ENCODE measurements around the gene CENPU.

DNA sequence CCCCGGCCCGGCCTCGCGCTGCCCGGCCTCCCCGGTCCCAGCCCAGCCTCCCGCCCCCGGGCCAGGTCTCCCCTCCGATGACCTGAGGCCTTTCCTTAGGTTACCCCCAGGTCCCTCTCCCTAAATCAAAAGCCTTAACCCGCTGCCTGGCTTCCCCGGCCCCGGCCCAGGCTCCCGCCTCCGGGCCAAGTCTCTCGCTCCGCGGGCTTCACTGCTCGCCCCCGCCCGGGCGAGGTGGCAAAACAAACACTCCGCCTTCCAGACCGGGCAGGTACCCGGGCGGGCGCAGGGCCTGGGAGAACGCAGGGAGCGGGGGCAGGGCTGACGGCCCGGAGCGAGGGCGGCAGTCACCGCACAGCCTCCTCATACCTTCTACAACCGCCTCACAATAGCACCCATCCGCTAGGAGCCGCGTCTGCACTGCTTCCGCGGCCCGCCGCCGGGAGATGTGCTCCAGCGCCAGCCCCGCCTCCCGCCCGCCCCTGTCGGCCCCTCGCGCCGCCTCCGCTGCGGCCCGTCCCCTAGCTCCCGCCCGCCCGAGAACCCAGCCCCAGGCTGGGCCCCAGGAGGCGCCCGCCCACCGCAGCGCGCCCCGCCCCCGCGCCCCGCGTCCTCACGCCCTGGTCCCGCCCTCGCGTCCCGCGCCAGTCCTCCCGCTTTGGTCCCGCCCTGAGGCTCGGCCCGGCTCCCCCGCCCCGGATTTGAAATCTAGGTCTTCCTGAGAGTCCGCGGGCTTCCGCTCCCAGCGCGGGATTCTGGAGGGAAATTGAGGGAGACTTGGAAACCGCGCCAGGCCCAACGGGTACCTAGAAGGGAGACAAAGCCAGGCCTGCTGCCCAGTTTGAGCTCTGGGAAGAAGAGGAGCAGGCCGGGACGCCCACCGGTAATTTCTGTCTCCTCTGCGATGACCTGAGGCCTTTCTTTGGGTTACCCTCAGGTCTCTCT lies 84.6 kb downstream of the CENPU start, which contains the start of the genes CASP3 and PRIMPOL:
- TF ChIP-seq MYC (IDR thresholded peaks at IDR 0.05; ENCODE audit: low read depth, low read length) = no peak
- TF ChIP-seq, protein P1, sequence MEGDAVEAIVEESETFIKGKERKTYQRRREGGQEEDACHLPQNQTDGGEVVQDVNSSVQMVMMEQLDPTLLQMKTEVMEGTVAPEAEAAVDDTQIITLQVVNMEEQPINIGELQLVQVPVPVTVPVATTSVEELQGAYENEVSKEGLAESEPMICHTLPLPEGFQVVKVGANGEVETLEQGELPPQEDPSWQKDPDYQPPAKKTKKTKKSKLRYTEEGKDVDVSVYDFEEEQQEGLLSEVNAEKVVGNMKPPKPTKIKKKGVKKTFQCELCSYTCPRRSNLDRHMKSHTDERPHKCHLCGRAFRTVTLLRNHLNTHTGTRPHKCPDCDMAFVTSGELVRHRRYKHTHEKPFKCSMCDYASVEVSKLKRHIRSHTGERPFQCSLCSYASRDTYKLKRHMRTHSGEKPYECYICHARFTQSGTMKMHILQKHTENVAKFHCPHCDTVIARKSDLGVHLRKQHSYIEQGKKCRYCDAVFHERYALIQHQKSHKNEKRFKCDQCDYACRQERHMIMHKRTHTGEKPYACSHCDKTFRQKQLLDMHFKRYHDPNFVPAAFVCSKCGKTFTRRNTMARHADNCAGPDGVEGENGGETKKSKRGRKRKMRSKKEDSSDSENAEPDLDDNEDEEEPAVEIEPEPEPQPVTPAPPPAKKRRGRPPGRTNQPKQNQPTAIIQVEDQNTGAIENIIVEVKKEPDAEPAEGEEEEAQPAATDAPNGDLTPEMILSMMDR (IDR thresholded peaks at IDR 0.05; ENCODE audit: low read depth, low read length) = no peak
- TF ChIP-seq, protein P2, sequence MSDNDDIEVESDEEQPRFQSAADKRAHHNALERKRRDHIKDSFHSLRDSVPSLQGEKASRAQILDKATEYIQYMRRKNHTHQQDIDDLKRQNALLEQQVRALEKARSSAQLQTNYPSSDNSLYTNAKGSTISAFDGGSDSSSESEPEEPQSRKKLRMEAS (IDR thresholded peaks at IDR 0.05; ENCODE audit: low read depth, low read length) = no peak

All from NB4 (cell line).